Mucosa of descending colon (tissue), 3 donors: ENCODE measurements around the gene MCL1. TPM values are rescaled to one million over a fixed set of nuclear protein-coding genes. Genes with fewer than 3 reads are reported as not detected.
A peak's percentile ranks its signal among the peaks of the same experiment; 100 is the strongest.

Experiments used
- ATAC-seq: fragments of 200-7000 bp; cut with Tn5 transposase; one replicate; pipeline ENCODE4 v1.9.1; 2020; ENCODE audit warnings: mild to moderate bottlenecking, moderate library complexity
- DNase-seq, 3 donors: peaks; one replicate each; pipeline ENCODE4 v3.0.0-alpha.2; 2020
- H3K36me3 ChIP-seq: fragments of 200-600 bp; one replicate; pipeline ENCODE4 v1.8.0; 2021; ENCODE audit warnings: low read depth, mild to moderate bottlenecking
- H3K4me1 ChIP-seq: fragments of 200-600 bp; one replicate; pipeline ENCODE4 v1.8.0; 2021; ENCODE audit warnings: low read depth, mild to moderate bottlenecking
- H3K4me3 ChIP-seq: fragments of 200-600 bp; one replicate; pipeline ENCODE4 v1.8.0; 2021; ENCODE audit warnings: mild to moderate bottlenecking
- H3K9me3 ChIP-seq: fragments of 200-600 bp; one replicate; pipeline ENCODE4 v1.8.0; 2021; ENCODE audit warnings: mild to moderate bottlenecking
- intact Hi-C, 2 donors: fragments of 100-400 bp; cut with DNase I in 1 of 2; cut with micrococcal nuclease in 1 of 2; formaldehyde crosslinking; loops; one replicate each; pipeline versions ENCODE4 v1.11.0 to v1.11.1; 2022; cut with DNase I, micrococcal nuclease
- total RNA-seq, 3 donors: library from RNA; stranded (reverse); fragmentation: NEBNext Ultra II Directional in 2 of 3; extraction: Animal tissue kit (Norgen Biotek cat#: 25700) in 2 of 3; gene quantifications; one replicate each; pipeline versions ENCODE4 v1.2.1 to v1.2.4, GENCODE V29; 2021 to 2023
- TF ChIP-seq, protein P1 (sequence below): fragments of 200-600 bp; IDR thresholded peaks from one replicate; pipeline ENCODE4 v1.8.0; 2022; ENCODE audit warnings: antibody characterized with exemption, mild to moderate bottlenecking
- donor health status: DM: no; HTN: no; CAD: no; lungs with moderate emphysema.
- donor health status: DM: no; HTN: no; CAD: no.
- donor health status: DM: no; HTN: yes; CAD: no.

The MCL1 gene
- total RNA-seq, 3 donors from 2014 or later, result 221 to 258 (median 236) TPM

DNA sequence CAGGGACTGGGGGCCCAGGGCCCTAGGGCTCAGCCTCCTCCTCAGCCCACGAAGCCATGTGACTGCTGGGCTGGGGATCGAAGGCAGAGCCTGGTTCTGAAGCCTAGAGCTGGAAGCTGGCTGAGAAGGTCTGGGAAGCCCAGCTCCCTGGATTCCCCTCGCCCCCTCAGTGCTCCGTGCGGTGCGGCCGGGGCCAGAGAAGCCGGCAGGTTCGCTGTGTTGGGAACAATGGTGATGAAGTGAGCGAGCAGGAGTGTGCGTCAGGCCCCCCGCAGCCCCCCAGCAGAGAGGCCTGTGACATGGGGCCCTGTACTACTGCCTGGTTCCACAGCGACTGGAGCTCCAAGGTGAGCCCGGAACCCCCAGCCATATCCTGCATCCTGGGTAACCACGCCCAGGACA lies 21.1 kb downstream of the MCL1 start:
- ATAC-seq, result no peak
- no peak overlapping the region for H3K4me3 ChIP-seq
- intact Hi-C loops, result loop anchor here in 1 of 2 donors (10.0 kb wide), 1 partner anchor 66 kb away; the partner anchor contains the start of gene ENSA
- TF ChIP-seq, protein P1, sequence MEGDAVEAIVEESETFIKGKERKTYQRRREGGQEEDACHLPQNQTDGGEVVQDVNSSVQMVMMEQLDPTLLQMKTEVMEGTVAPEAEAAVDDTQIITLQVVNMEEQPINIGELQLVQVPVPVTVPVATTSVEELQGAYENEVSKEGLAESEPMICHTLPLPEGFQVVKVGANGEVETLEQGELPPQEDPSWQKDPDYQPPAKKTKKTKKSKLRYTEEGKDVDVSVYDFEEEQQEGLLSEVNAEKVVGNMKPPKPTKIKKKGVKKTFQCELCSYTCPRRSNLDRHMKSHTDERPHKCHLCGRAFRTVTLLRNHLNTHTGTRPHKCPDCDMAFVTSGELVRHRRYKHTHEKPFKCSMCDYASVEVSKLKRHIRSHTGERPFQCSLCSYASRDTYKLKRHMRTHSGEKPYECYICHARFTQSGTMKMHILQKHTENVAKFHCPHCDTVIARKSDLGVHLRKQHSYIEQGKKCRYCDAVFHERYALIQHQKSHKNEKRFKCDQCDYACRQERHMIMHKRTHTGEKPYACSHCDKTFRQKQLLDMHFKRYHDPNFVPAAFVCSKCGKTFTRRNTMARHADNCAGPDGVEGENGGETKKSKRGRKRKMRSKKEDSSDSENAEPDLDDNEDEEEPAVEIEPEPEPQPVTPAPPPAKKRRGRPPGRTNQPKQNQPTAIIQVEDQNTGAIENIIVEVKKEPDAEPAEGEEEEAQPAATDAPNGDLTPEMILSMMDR, result no peak
- H3K36me3 ChIP-seq, result no peaks in the 10 kb centered on the region
- peak in 1 of 3 donors; percentile 55 for DNase-seq
- peaks cover 24% of the 10 kb centered on the region for H3K4me1 ChIP-seq
- H3K9me3 ChIP-seq, result no peaks in the 10 kb centered on the region

DNA sequence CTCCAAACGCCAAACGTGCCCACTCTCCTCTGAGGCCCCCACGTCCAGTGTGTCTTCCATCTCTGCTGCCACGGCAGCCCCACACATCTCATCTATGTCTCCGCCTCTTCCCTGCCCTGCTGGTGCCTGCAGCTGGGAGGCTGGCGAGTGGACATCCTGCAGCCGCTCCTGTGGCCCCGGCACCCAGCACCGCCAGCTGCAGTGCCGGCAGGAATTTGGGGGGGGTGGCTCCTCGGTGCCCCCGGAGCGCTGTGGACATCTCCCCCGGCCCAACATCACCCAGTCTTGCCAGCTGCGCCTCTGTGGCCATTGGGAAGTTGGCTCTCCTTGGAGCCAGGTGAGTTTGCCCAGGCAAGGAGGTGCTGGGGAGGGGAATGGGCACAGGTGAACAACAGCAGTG lies 21.6 kb downstream of the MCL1 start:
- TF ChIP-seq, protein P1, result no peak
- intact Hi-C loops, result loop anchor here in 1 of 2 donors (10.0 kb wide), 1 partner anchor 67 kb away; the partner anchor contains the start of gene ENSA
- no peak for ATAC-seq

DNA sequence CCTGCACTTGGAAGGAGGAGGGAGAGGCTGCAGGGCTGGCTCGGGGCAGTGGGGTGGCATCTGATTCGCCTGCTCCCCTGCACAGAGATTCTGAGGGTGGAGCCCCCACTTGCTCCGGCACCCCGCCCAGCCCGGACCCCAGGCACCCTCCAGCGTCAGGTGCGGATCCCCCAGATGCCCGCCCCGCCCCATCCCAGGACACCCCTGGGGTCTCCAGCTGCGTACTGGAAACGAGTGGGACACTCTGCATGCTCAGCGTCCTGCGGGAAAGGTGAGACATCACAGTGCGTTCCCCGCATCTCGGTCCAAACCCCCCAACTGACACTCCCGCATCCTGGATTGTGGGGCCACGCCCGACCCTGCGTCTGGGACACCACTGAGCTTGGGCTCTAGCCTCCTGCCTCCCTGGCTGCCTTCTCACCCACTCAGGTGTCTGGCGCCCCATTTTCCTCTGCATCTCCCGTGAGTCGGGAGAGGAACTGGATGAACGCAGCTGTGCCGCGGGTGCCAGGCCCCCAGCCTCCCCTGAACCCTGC lies 22.3 kb downstream of the MCL1 start:
- H3K4me1 ChIP-seq, result peaks cover 13% of the 10 kb centered on the region
- TF ChIP-seq, protein P1, result no peak
- ATAC-seq (no peak), DNase-seq (peak in 1 of 3 donors; percentile 58)
- no peaks in the 10 kb centered on the region for H3K9me3 ChIP-seq
- no peak overlapping the region for H3K4me3 ChIP-seq
- intact Hi-C loops, result loop anchor here in 1 of 2 donors (10.0 kb wide), 1 partner anchor 68 kb away; the partner anchor contains the start of gene ENSA
- H3K36me3 ChIP-seq, result no peaks in the 10 kb centered on the region

More for the DNA sequence above, 21.6 kb downstream of the MCL1 start:
- Histone ChIP-seq H3K4me1 (peaks cover 19% of the 10 kb centered on the region), H3K9me3 (no peaks in the 10 kb centered on the region), H3K36me3 (no peaks in the 10 kb centered on the region), H3K4me3 (no peak overlapping the region)
- DNase-seq, result peak in 1 of 3 donors; percentile 52

DNA sequence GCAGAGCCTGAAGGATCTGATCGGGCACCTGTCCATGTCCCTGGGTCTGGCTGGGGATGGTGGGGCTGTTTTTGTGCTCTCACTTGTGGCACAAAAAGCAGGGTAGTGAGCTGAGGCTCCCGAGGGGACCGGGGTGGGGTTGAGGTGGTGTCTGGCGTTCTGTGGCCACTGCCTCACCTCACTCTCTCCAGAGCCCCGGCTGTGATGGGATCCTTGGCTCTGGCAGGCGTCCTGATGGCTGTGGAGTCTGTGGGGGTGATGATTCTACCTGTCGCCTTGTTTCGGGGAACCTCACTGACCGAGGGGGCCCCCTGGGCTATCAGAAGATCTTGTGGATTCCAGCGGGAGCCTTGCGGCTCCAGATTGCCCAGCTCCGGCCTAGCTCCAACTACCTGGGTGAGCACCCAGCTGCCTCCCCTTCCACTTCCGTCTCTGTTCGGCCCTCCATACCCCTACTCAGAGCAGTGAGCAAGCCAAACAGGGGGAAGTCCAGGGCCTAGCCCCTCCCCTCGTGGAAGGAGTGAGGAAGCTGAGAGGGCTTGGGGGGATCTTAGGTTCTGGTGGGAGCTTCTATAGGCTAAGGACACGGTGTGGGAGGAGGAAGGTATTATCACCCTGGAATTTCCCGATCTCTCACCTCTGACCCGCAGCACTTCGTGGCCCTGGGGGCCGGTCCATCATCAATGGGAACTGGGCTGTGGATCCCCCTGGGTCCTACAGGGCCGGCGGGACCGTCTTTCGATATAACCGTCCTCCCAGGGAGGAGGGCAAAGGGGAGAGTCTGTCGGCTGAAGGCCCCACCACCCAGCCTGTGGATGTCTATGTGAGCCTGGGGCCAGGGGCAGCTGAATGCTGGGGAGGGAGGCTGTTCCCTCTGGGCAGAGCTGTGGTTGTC lies 23.2 kb downstream of the MCL1 start:
- Histone ChIP-seq H3K36me3 (no peaks in the 10 kb centered on the region), H3K4me1 (peaks cover 15% of the 10 kb centered on the region), H3K4me3 (no peak overlapping the region), H3K9me3 (no peaks in the 10 kb centered on the region)
- intact Hi-C loops, result loop anchor here in 1 of 2 donors (10.0 kb wide), 1 partner anchor 69 kb away; the partner anchor contains the start of gene ENSA
- TF ChIP-seq, protein P1, result no peak
- ATAC-seq, result no peak
- DNase-seq, result peak in 1 of 3 donors; percentile 52

DNA sequence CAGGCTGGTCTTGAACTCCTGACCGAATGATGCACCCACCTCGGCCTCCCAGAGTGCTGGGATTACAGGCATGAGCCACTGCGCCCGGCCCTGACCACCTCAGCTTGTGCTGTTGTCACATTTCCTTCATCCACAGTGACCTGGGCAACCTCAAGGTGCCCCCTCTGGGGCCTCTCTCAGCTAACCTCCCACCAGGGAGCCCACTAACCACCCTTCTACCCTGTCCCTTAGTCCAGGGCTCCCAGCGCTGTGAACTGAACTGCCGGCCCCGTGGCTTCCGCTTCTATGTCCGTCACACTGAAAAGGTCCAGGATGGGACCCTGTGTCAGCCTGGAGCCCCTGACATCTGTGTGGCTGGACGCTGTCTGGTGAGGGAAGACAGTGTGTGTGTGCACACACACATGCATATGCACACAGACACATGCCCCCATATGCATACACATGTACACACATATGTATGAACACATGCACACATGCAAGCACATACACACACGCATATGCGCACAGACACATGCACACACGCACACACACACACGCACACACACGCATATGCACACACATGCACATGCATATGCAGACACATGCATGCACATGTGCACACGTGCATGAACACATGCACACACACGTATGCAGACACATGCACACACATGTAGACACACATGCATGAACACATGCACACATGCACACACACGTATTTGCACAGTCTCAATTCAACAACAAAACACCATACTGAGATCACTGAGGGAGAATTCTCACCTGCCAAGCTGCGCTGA lies 24.0 kb downstream of the MCL1 start:
- DNase-seq (peak in 1 of 3 donors; percentile 46), ATAC-seq (no peak)
- no peaks in the 10 kb centered on the region for H3K36me3 ChIP-seq
- TF ChIP-seq, protein P1, result no peak
- H3K4me1 ChIP-seq, result peaks cover 15% of the 10 kb centered on the region
- H3K4me3 ChIP-seq, result no peak overlapping the region
- intact Hi-C loops, result loop anchor here in 1 of 2 donors (10.0 kb wide), 1 partner anchor 69 kb away; the partner anchor contains the start of gene ENSA
- H3K9me3 ChIP-seq, result no peaks in the 10 kb centered on the region
